Rectal smooth muscle tissue (tissue), 1 donor: ENCODE data around the gene SLC35F5.

ENCODE experiments used
- H3K27ac ChIP-seq: one replicate; pipeline ENCODE4 v1.7.0; 2013; ENCODE audit warnings: low read depth, low read length, inconsistent platforms
- H3K27me3 ChIP-seq: one replicate; pipeline ENCODE4 v1.7.0; 2013; ENCODE audit warnings: low read length; ENCODE audit not compliant: control insufficient read depth, insufficient read depth
- H3K36me3 ChIP-seq: one replicate; pipeline ENCODE4 v1.7.0; 2013; ENCODE audit warnings: low read length; ENCODE audit not compliant: control insufficient read depth, insufficient read depth
- H3K4me1 ChIP-seq: one replicate; pipeline ENCODE4 v1.7.0; 2013; ENCODE audit warnings: low read length; ENCODE audit not compliant: control insufficient read depth, insufficient read depth
- H3K4me3 ChIP-seq: one replicate; pipeline ENCODE4 v1.7.0; 2013; ENCODE audit warnings: low read length
- H3K9ac ChIP-seq: one replicate; pipeline ENCODE4 v1.7.0; 2013; ENCODE audit warnings: low read length

SLC35F5 gene

GRCh38 chr2:113770929-113771328, 14.5 kb upstream of the SLC35F5 start:
- Histone ChIP-seq H3K4me1 (no peaks in the 10 kb centered on the region), H3K27ac (no peak overlapping the region), H3K36me3 (no peaks in the 10 kb centered on the region), H3K9ac (no peak overlapping the region), H3K4me3 (no peak overlapping the region), H3K27me3 (no peaks in the 10 kb centered on the region)

GRCh38 chr2:113769555-113769954, 13.1 kb upstream of the SLC35F5 start:
- Histone ChIP-seq H3K36me3 (no peaks in the 10 kb centered on the region), H3K27me3 (no peaks in the 10 kb centered on the region), H3K9ac (no peak overlapping the region), H3K4me1 (no peaks in the 10 kb centered on the region), H3K27ac (no peak overlapping the region), H3K4me3 (no peak overlapping the region)

- Histone ChIP-seq H3K27ac (no peak overlapping the region), H3K9ac (no peak overlapping the region), H3K36me3 (no peaks in the 10 kb centered on the region), H3K27me3 (no peaks in the 10 kb centered on the region), H3K4me1 (no peaks in the 10 kb centered on the region), H3K4me3 (no peak overlapping the region)
Measured at GRCh38 chr2:113768770-113769169, 12.3 kb upstream of the SLC35F5 start.

- Histone ChIP-seq H3K9ac (no peak overlapping the region), H3K27ac (no peak overlapping the region), H3K4me1 (no peaks in the 10 kb centered on the region), H3K4me3 (no peak overlapping the region), H3K27me3 (no peaks in the 10 kb centered on the region), H3K36me3 (no peaks in the 10 kb centered on the region)
Measured at GRCh38 chr2:113767811-113768460, 11.5 kb upstream of the SLC35F5 start.

- Histone ChIP-seq H3K4me1 (no peaks in the 10 kb centered on the region), H3K36me3 (no peaks in the 10 kb centered on the region), H3K4me3 (no peak overlapping the region), H3K27me3 (no peaks in the 10 kb centered on the region), H3K27ac (no peak overlapping the region), H3K9ac (no peak overlapping the region)
Measured at GRCh38 chr2:113765276-113765675, 8.8 kb upstream of the SLC35F5 start.

- Histone ChIP-seq H3K36me3 (no peaks in the 10 kb centered on the region), H3K9ac (no peak overlapping the region), H3K4me1 (no peaks in the 10 kb centered on the region), H3K4me3 (no peak overlapping the region), H3K27me3 (no peaks in the 10 kb centered on the region), H3K27ac (no peak overlapping the region)
Measured at GRCh38 chr2:113762377-113763118, 6.1 kb upstream of the SLC35F5 start.

- no peaks in the 10 kb centered on the region for H3K27me3 ChIP-seq
- no peak overlapping the region for H3K27ac ChIP-seq
- no peaks in the 10 kb centered on the region for H3K4me1 ChIP-seq
- H3K36me3 ChIP-seq = peaks cover 2% of the 10 kb centered on the region
- H3K4me3 ChIP-seq = no peak overlapping the region
- no peak overlapping the region for H3K9ac ChIP-seq
Measured at GRCh38 chr2:113760400-113760799, 4.0 kb upstream of the SLC35F5 start.

GRCh38 chr2:113757138-113757657, 756 bp upstream of the SLC35F5 start:
- Histone ChIP-seq H3K27me3 (no peaks in the 10 kb centered on the region), H3K9ac (peak overlapping the region; percentile 98)

GRCh38 chr2:113755835-113756354, 547 bp downstream of the SLC35F5 start:
- Histone ChIP-seq H3K9ac (peak overlapping the region; percentile 78), H3K27ac (peak overlapping the region; percentile 96), H3K4me3 (peak overlapping the region; percentile 94), H3K27me3 (no peaks in the 10 kb centered on the region), H3K4me1 (no peaks in the 10 kb centered on the region), H3K36me3 (peaks cover 3% of the 10 kb centered on the region)

More at GRCh38 chr2:113757138-113757657, 756 bp upstream of the SLC35F5 start:
- Histone ChIP-seq H3K36me3 (peaks cover 2% of the 10 kb centered on the region), H3K27ac (peak overlapping the region; percentile 96), H3K4me1 (no peaks in the 10 kb centered on the region), H3K4me3 (peak overlapping the region; percentile 94)

GRCh38 chr2:113755035-113755834, 1.2 kb downstream of the SLC35F5 start:
- Histone ChIP-seq H3K27ac (peak overlapping the region; percentile 96), H3K36me3 (peaks cover 6% of the 10 kb centered on the region), H3K4me1 (no peaks in the 10 kb centered on the region), H3K9ac (peak overlapping the region; percentile 78), H3K4me3 (peak overlapping the region; percentile 94), H3K27me3 (no peaks in the 10 kb centered on the region)

GRCh38 chr2:113754160-113754559, 2.3 kb downstream of the SLC35F5 start:
- Histone ChIP-seq H3K4me1 (no peaks in the 10 kb centered on the region), H3K36me3 (peaks cover 7% of the 10 kb centered on the region), H3K9ac (no peak overlapping the region), H3K27ac (no peak overlapping the region), H3K4me3 (no peak overlapping the region), H3K27me3 (no peaks in the 10 kb centered on the region)

GRCh38 chr2:113750385-113750784, 6.1 kb downstream of the SLC35F5 start:
- Histone ChIP-seq H3K9ac (no peak overlapping the region), H3K4me1 (no peaks in the 10 kb centered on the region), H3K27ac (no peak overlapping the region), H3K4me3 (no peak overlapping the region), H3K36me3 (peaks cover 12% of the 10 kb centered on the region), H3K27me3 (no peaks in the 10 kb centered on the region)
